ENCODE results near the gene MSANTD1. TPM values are rescaled to one million over a fixed set of nuclear protein-coding genes. Genes with fewer than 3 reads are reported as not detected.

MSANTD1 gene
- polyA plus RNA-seq, 1 donor from 2014 or later, result 12.7 TPM

DNA sequence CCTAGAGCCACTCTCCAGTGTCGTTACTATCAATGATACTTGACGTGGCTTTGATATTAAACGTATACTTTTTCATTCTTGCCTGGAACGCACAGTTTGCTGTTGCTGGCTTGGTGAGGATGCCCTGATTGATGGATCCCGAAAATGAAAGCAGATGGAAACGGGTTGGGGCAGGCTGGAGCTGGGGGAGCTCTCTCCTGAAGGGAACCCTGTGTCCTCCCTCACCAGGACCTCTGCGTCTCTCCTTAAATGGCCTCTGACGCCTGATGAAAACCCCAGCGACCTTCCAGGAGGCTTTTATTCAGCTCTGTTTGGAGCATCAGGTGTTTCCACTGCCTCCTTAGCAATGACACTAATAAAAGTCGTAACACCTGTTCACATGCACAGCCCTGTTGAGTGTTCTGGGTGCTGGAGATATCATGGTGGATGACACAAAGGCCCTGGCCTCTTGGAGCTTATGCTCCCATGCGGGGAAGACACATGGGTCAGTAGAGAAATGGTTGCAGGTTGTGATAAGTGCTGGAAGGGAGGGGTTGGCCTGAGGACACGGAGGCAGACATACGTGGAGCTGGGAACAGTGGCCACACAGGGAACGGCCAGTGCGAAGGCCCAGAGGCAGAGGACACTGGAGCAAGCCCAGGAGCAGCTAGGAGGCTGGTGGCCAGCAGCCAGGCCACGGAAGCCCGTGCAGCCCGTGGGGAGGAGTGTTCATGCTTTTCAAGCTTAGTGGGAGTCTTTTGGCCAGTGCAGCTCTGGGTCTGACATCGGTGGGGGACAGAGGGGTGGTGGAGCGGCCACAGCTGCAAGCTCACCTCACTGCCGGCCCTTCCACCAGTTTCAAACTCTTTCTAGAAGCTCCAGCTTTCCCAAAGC is 7.5 kb downstream of the MSANTD1 start:
- Histone ChIP-seq H3K27ac (ENCODE audit: low read length) (no peak overlapping the region), H3F3A (ENCODE audit: insufficient read depth, low read length, poor library complexity, severe bottlenecking) (no peaks in the 10 kb centered on the region), H2AFZ (ENCODE audit: low read depth, low read length) (no peak overlapping the region), H3K27me3 (ENCODE audit: insufficient read depth, low read depth, low read length) (no peaks in the 10 kb centered on the region), H3K79me2 (replicated peaks; ENCODE audit: insufficient read depth, low read length) (no peaks in the 10 kb centered on the region), H3K9me3 (ENCODE audit: low read length) (no peaks in the 10 kb centered on the region), H3K4me2 (ENCODE audit: low read length) (no peak overlapping the region), H4K20me1 (ENCODE audit: insufficient read depth) (no peaks in the 10 kb centered on the region), H3K36me3 (ENCODE audit: insufficient read depth, low read length) (no peaks in the 10 kb centered on the region), H3K4me3 (ENCODE audit: low read length) (no peak overlapping the region), H3K9ac (ENCODE audit: low read length) (no peak overlapping the region), H3K9me2 (ENCODE audit: insufficient read depth, low read length) (no peaks in the 10 kb centered on the region)
- TF ChIP-seq TAF1 (IDR thresholded peaks at IDR 0.05; ENCODE audit: low read depth) (no peak), EZH2 (IDR thresholded peaks at IDR 0.05; ENCODE audit: borderline replicate concordance, insufficient read depth, low read length, poor library complexity, severe bottlenecking) (no peak), EP300 (conservative IDR thresholded peaks at IDR 0.05; ENCODE audit: poor library complexity, severe bottlenecking) (no peak), POLR2AphosphoS5 (IDR thresholded peaks at IDR 0.05) (no peak), MXI1 (conservative IDR thresholded peaks at IDR 0.05; ENCODE audit: poor library complexity, severe bottlenecking) (no peak), SMC3 (conservative IDR thresholded peaks at IDR 0.05; ENCODE audit: poor library complexity) (no peak), RAD21 (conservative IDR thresholded peaks at IDR 0.05) (no peak)
- TF ChIP-seq, protein P1, sequence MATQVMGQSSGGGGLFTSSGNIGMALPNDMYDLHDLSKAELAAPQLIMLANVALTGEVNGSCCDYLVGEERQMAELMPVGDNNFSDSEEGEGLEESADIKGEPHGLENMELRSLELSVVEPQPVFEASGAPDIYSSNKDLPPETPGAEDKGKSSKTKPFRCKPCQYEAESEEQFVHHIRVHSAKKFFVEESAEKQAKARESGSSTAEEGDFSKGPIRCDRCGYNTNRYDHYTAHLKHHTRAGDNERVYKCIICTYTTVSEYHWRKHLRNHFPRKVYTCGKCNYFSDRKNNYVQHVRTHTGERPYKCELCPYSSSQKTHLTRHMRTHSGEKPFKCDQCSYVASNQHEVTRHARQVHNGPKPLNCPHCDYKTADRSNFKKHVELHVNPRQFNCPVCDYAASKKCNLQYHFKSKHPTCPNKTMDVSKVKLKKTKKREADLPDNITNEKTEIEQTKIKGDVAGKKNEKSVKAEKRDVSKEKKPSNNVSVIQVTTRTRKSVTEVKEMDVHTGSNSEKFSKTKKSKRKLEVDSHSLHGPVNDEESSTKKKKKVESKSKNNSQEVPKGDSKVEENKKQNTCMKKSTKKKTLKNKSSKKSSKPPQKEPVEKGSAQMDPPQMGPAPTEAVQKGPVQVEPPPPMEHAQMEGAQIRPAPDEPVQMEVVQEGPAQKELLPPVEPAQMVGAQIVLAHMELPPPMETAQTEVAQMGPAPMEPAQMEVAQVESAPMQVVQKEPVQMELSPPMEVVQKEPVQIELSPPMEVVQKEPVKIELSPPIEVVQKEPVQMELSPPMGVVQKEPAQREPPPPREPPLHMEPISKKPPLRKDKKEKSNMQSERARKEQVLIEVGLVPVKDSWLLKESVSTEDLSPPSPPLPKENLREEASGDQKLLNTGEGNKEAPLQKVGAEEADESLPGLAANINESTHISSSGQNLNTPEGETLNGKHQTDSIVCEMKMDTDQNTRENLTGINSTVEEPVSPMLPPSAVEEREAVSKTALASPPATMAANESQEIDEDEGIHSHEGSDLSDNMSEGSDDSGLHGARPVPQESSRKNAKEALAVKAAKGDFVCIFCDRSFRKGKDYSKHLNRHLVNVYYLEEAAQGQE (IDR thresholded peaks at IDR 0.05; ENCODE audit: borderline replicate concordance), result no peak
- TF ChIP-seq, protein P2, sequence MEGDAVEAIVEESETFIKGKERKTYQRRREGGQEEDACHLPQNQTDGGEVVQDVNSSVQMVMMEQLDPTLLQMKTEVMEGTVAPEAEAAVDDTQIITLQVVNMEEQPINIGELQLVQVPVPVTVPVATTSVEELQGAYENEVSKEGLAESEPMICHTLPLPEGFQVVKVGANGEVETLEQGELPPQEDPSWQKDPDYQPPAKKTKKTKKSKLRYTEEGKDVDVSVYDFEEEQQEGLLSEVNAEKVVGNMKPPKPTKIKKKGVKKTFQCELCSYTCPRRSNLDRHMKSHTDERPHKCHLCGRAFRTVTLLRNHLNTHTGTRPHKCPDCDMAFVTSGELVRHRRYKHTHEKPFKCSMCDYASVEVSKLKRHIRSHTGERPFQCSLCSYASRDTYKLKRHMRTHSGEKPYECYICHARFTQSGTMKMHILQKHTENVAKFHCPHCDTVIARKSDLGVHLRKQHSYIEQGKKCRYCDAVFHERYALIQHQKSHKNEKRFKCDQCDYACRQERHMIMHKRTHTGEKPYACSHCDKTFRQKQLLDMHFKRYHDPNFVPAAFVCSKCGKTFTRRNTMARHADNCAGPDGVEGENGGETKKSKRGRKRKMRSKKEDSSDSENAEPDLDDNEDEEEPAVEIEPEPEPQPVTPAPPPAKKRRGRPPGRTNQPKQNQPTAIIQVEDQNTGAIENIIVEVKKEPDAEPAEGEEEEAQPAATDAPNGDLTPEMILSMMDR (IDR thresholded peaks at IDR 0.05; ENCODE audit: poor library complexity, severe bottlenecking), result no peak

DNA sequence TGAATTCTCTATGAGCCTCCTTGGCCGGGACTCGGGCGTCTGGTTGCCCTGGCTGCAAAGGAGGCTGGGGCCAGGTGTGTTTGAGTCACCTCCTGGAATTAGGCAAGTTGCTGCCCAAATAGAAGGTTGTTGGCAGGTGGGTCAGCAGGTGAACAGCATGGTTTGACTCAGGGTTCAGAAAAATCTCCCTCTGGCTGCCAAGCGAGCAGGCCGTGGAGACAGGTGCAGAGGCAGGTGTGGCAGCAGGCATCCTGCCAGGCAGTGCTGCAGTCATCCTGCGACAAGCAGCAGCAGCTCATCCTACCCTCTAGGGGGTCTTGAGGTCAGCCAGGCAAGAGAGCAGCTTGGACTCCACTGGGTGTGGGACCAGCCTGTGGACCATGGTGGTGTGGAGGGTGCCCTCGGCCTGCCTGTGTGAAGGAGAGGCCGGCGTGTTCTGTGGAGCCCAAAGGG is 8.2 kb downstream of the MSANTD1 start:
- Histone ChIP-seq H3K9me3 (ENCODE audit: low read length) (no peaks in the 10 kb centered on the region), H3K9ac (ENCODE audit: low read length) (no peak overlapping the region), H3K9me2 (ENCODE audit: insufficient read depth, low read length) (no peaks in the 10 kb centered on the region), H3K27me3 (ENCODE audit: insufficient read depth, low read depth, low read length) (no peaks in the 10 kb centered on the region), H3F3A (ENCODE audit: insufficient read depth, low read length, poor library complexity, severe bottlenecking) (no peaks in the 10 kb centered on the region), H2AFZ (ENCODE audit: low read depth, low read length) (no peak overlapping the region), H3K79me2 (replicated peaks; ENCODE audit: insufficient read depth, low read length) (no peaks in the 10 kb centered on the region), H4K20me1 (ENCODE audit: insufficient read depth) (no peaks in the 10 kb centered on the region), H3K4me3 (ENCODE audit: low read length) (no peak overlapping the region), H3K36me3 (ENCODE audit: insufficient read depth, low read length) (no peaks in the 10 kb centered on the region), H3K4me2 (ENCODE audit: low read length) (no peak overlapping the region), H3K27ac (ENCODE audit: low read length) (no peak overlapping the region)
- no peak for TF ChIP-seq MXI1 (conservative IDR thresholded peaks at IDR 0.05; ENCODE audit: poor library complexity, severe bottlenecking)

All from neural cell (in vitro differentiated cells).